HEK293 (cell line): ENCODE data around the gene LYL1.

ENCODE experiments used
- GFI1B ChIP-seq: fragments of 450-650 bp; formaldehyde crosslinking; IDR thresholded peaks from 2 replicates; pipeline ENCODE4 v1.5.1; 2016; ENCODE audit warnings: missing biosample characterization, missing genetic modification characterization
- GLI2 ChIP-seq: fragments of 450-650 bp; formaldehyde crosslinking; IDR thresholded peaks from 2 replicates; pipeline ENCODE4; 2017; ENCODE audit warnings: missing biosample characterization, missing genetic modification characterization, low read depth, borderline replicate concordance
- GLIS1 ChIP-seq: fragments of 450-650 bp; formaldehyde crosslinking; IDR thresholded peaks from 2 replicates; pipeline ENCODE4 v1.5.1; 2016; ENCODE audit warnings: missing biosample characterization, missing genetic modification characterization
- HOXA7 ChIP-seq: sonication (generic); formaldehyde crosslinking; IDR thresholded peaks from 2 replicates; pipeline ENCODE4 v1.8.1; 2022; ENCODE audit warnings: missing genetic modification reagents, borderline replicate concordance
- KLF16 ChIP-seq: fragments of 450-650 bp; formaldehyde crosslinking; IDR thresholded peaks from 2 replicates; pipeline ENCODE4 v1.5.1; 2017; ENCODE audit warnings: missing biosample characterization, missing genetic modification characterization
- MEIS1 ChIP-seq: sonication (generic); formaldehyde crosslinking; IDR thresholded peaks from 2 replicates; pipeline ENCODE4 v1.8.1; 2022; ENCODE audit warnings: missing genetic modification reagents, mild to moderate bottlenecking, borderline replicate concordance
- OVOL3 ChIP-seq: fragments of 450-650 bp; formaldehyde crosslinking; IDR thresholded peaks from 2 replicates; pipeline ENCODE4 v1.5.1; 2016; ENCODE audit warnings: missing biosample characterization, missing genetic modification characterization
- PBX3 ChIP-seq: sonication (generic); formaldehyde crosslinking; IDR thresholded peaks from 2 replicates; pipeline ENCODE4 v1.8.1; 2022; ENCODE audit warnings: mild to moderate bottlenecking, moderate library complexity, missing genetic modification reagents
- PRDM6 ChIP-seq: fragments of 450-650 bp; formaldehyde crosslinking; IDR thresholded peaks from 2 replicates; pipeline ENCODE4 v1.5.1; 2017; ENCODE audit warnings: missing biosample characterization, missing genetic modification characterization
- SALL2 ChIP-seq: fragments of 450-650 bp; formaldehyde crosslinking; IDR thresholded peaks from 2 replicates; pipeline ENCODE4 v1.5.0; 2017; ENCODE audit warnings: missing biosample characterization, mild to moderate bottlenecking, missing genetic modification characterization, borderline replicate concordance
- WT1 ChIP-seq: fragments of 450-650 bp; formaldehyde crosslinking; IDR thresholded peaks from 2 replicates; pipeline ENCODE4 v1.5.1; 2016; ENCODE audit warnings: missing biosample characterization, missing genetic modification characterization
- ZBTB8A ChIP-seq: fragments of 450-650 bp; formaldehyde crosslinking; IDR thresholded peaks from 2 replicates; pipeline ENCODE4 v1.5.1; 2016; ENCODE audit warnings: missing biosample characterization, missing genetic modification characterization
- ZFHX2 ChIP-seq: fragments of 450-650 bp; formaldehyde crosslinking; conservative IDR thresholded peaks from 2 replicates; pipeline ENCODE4 v1.5.1; 2016; ENCODE audit warnings: missing biosample characterization, missing genetic modification characterization
- ZFP41 ChIP-seq: fragments of 450-650 bp; formaldehyde crosslinking; IDR thresholded peaks from 2 replicates; pipeline ENCODE4 v1.5.1; 2016; ENCODE audit warnings: missing biosample characterization, missing genetic modification characterization, borderline replicate concordance
- ZFP69B ChIP-seq: fragments of 450-650 bp; formaldehyde crosslinking; IDR thresholded peaks from 2 replicates; pipeline ENCODE4 v1.5.1; 2016; ENCODE audit warnings: missing biosample characterization, missing genetic modification characterization
- ZNF132 ChIP-seq: fragments of 450-650 bp; formaldehyde crosslinking; IDR thresholded peaks from 2 replicates; pipeline ENCODE4 v1.5.1; 2017; ENCODE audit warnings: missing biosample characterization, missing genetic modification characterization, borderline replicate concordance
- ZNF19 ChIP-seq: fragments of 450-650 bp; formaldehyde crosslinking; IDR thresholded peaks from 2 replicates; pipeline ENCODE4; 2016; ENCODE audit warnings: missing biosample characterization, missing genetic modification characterization, low read depth
- ZNF202 ChIP-seq: fragments of 450-650 bp; formaldehyde crosslinking; IDR thresholded peaks from 2 replicates; pipeline ENCODE4 v1.5.1; 2016; ENCODE audit warnings: missing biosample characterization, missing genetic modification characterization, borderline replicate concordance
- ZNF223 ChIP-seq: fragments of 450-650 bp; formaldehyde crosslinking; IDR thresholded peaks from 2 replicates; pipeline ENCODE4 v1.5.1; 2016; ENCODE audit warnings: missing biosample characterization, missing genetic modification characterization
- ZNF24 ChIP-seq: fragments of 450-650 bp; formaldehyde crosslinking; IDR thresholded peaks from 2 replicates; pipeline ENCODE4 v1.5.1; 2016; ENCODE audit warnings: missing biosample characterization, missing genetic modification characterization
- ZNF248 ChIP-seq: fragments of 450-650 bp; formaldehyde crosslinking; IDR thresholded peaks from 2 replicates; pipeline ENCODE4 v1.5.1; 2017; ENCODE audit warnings: missing biosample characterization, missing genetic modification characterization
- ZNF280D ChIP-seq: fragments of 450-650 bp; formaldehyde crosslinking; IDR thresholded peaks from 2 replicates; pipeline ENCODE4 v1.5.1; 2016; ENCODE audit warnings: missing biosample characterization, missing genetic modification characterization
- ZNF302 ChIP-seq: fragments of 450-650 bp; formaldehyde crosslinking; IDR thresholded peaks from 2 replicates; pipeline ENCODE4 v1.5.1; 2016; ENCODE audit warnings: missing biosample characterization, missing genetic modification characterization, low read depth
- ZNF311 ChIP-seq: fragments of 450-650 bp; formaldehyde crosslinking; IDR thresholded peaks from 2 replicates; pipeline ENCODE4 v1.5.1; 2017; ENCODE audit warnings: missing biosample characterization, missing genetic modification characterization, borderline replicate concordance
- ZNF335 ChIP-seq: fragments of 450-650 bp; formaldehyde crosslinking; conservative IDR thresholded peaks from 2 replicates; pipeline ENCODE4 v1.5.1; 2016; ENCODE audit warnings: missing biosample characterization, missing genetic modification characterization
- ZNF529 ChIP-seq: fragments of 450-650 bp; formaldehyde crosslinking; IDR thresholded peaks from 2 replicates; pipeline ENCODE4 v1.5.1; 2017; ENCODE audit warnings: missing genetic modification characterization, missing biosample characterization; ENCODE audit not compliant: insufficient replicate concordance
- ZNF555 ChIP-seq: fragments of 450-650 bp; formaldehyde crosslinking; conservative IDR thresholded peaks from 2 replicates; pipeline ENCODE4 v1.5.1; 2017; ENCODE audit warnings: missing biosample characterization, mild to moderate bottlenecking, missing genetic modification characterization, inconsistent platforms
- ZNF558 ChIP-seq: fragments of 450-650 bp; formaldehyde crosslinking; IDR thresholded peaks from 2 replicates; pipeline ENCODE4 v1.5.1; 2016; ENCODE audit warnings: missing biosample characterization, missing genetic modification characterization
- ZNF596 ChIP-seq: fragments of 450-650 bp; IDR thresholded peaks from 2 replicates; pipeline ENCODE4 v1.5.0; 2018; ENCODE audit warnings: missing biosample characterization, mild to moderate bottlenecking, missing genetic modification characterization, moderate library complexity
- ZNF707 ChIP-seq: fragments of 450-650 bp; formaldehyde crosslinking; IDR thresholded peaks from 2 replicates; pipeline ENCODE4 v1.5.1; 2016; ENCODE audit warnings: missing biosample characterization, missing genetic modification characterization
- ZNF747 ChIP-seq: fragments of 450-650 bp; formaldehyde crosslinking; IDR thresholded peaks from 2 replicates; pipeline ENCODE4 v1.5.1; 2016; ENCODE audit warnings: missing biosample characterization, missing genetic modification characterization
- ZNF837 ChIP-seq: fragments of 450-650 bp; formaldehyde crosslinking; IDR thresholded peaks from 2 replicates; pipeline ENCODE4 v1.5.1; 2016; ENCODE audit warnings: missing biosample characterization, missing genetic modification characterization
- ZSCAN30 ChIP-seq: fragments of 450-650 bp; IDR thresholded peaks from 2 replicates; pipeline ENCODE4 v1.5.1; 2018; ENCODE audit warnings: missing biosample characterization, mild to moderate bottlenecking, missing genetic modification characterization, moderate library complexity
- ZSCAN4 ChIP-seq: fragments of 450-650 bp; formaldehyde crosslinking; IDR thresholded peaks from 2 replicates; pipeline ENCODE4 v1.5.1; 2017; ENCODE audit warnings: missing biosample characterization, missing genetic modification characterization

Gene LYL1

GRCh38 chr19:13151605-13152355 lies 49.1 kb upstream of the LYL1 start (continued):
- TF ChIP-seq ZNF555, result no peak
- no peak for TF ChIP-seq GLI2 (tag by site-specific recombination)
- no peak for TF ChIP-seq GFI1B (tag by site-specific recombination)
- TF ChIP-seq ZSCAN30 (tag by site-specific recombination), result peak; percentile 60; the same call in 1 of the 2 replicates
- TF ChIP-seq ZNF24, result no peak
- no peak for TF ChIP-seq PBX3 (CRISPR knock-in tag)
- no peak for TF ChIP-seq ZSCAN4 (tag by site-specific recombination)
- TF ChIP-seq SALL2 (tag by site-specific recombination), result no peak
- no peak for TF ChIP-seq MEIS1 (CRISPR knock-in tag)
- TF ChIP-seq ZNF132, result no peak
- peak; percentile 93 for TF ChIP-seq ZBTB8A (tag by site-specific recombination)
- TF ChIP-seq ZNF529 (tag by site-specific recombination), result no peak
- peak; percentile 93 for TF ChIP-seq KLF16 (tag by site-specific recombination)
- TF ChIP-seq ZNF223 (tag by site-specific recombination), result no peak
- no peak for TF ChIP-seq ZNF302 (tag by site-specific recombination)
- TF ChIP-seq ZNF747, result no peak
- TF ChIP-seq ZNF248 (tag by site-specific recombination), result no peak
- no peak for TF ChIP-seq OVOL3
- TF ChIP-seq ZNF19 (tag by site-specific recombination), result no peak
- no peak for TF ChIP-seq ZNF558 (tag by site-specific recombination)
- TF ChIP-seq ZNF280D (tag by site-specific recombination), result no peak
- TF ChIP-seq WT1 (tag by site-specific recombination), result no peak
- no peak for TF ChIP-seq HOXA7
- TF ChIP-seq ZFP69B (tag by site-specific recombination), result peak; percentile 34; the same call in 1 of the 2 replicates
- TF ChIP-seq ZNF837 (tag by site-specific recombination), result no peak
- TF ChIP-seq GLIS1, result peak; percentile 3; the same call in 1 of the 2 replicates
- no peak for TF ChIP-seq ZFP41 (tag by site-specific recombination)
- TF ChIP-seq ZNF707 (tag by site-specific recombination), result no peak
- peak; percentile 48 for TF ChIP-seq PRDM6 (tag by site-specific recombination)
- no peak for TF ChIP-seq ZNF335
- no peak for TF ChIP-seq ZNF202 (tag by site-specific recombination)
- TF ChIP-seq ZFHX2 (tag by site-specific recombination), result peak; percentile 72
- TF ChIP-seq ZNF596 (tag by site-specific recombination), result no peak
- TF ChIP-seq ZNF311 (tag by site-specific recombination), result no peak
